Activated CD8-positive, alpha-beta memory T cell treated with anti-CD3 and anti-CD28 coated beads for 1 hour (primary cell): ENCODE results near the gene C4BPB.

Source experiments
- DNase-seq, 2 donors: peaks; one replicate each; pipeline ENCODE4 v3.0.0-alpha.2; 2020; ENCODE audit warnings: low read depth in 1 of 2; ENCODE audit errors: extremely low read depth in 1 of 2

The C4BPB gene

GRCh38 chr1:207130252-207131036 lies 41.8 kb downstream of the C4BPB start:
- DNase-seq, result no peak

DNA sequence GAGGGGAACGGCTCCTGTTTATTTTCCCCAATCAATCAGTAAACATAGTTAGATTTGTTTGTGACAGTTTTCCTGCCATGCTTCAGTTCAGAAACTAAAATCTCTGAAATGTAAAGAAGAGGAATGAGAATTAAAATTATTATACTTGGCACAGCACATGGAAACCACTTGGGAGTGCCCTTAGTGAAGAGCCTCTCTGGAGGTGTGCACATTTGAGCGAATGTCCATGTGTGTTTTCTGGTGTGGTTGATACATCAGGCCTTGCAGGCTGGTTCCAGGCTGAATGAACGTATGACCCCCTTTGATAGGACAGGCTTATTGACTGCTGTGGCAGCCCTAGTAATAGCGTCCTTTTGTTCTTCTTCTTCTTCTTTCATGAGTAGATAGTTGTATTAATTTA lies 42.5 kb downstream of the C4BPB start:
- no peak for DNase-seq

DNA sequence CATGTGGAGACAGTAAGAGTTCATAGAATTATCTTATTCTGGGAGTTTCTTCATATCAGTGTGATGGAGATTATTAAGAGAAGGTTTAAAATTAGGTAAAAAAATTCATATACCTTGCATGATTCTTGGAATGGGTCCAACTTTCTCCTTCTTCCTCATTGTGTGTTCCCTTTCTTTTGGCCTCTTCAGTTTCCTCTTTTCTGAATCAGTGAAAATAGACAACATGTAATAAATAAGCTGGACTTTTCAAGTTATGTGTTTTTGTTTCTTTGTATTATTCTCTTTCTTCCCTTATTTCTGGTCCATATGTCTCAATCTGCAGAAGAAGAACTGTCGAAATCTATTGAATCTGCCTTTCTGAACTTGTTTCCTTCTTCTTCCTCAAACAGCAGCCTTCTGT lies 45.9 kb downstream of the C4BPB start:
- no peak for DNase-seq

- DNase-seq, result no peak
These were observed 51.0 kb downstream of the C4BPB start for GRCh38 chr1:207139616-207140015.

- no peak for DNase-seq
These were observed 51.9 kb downstream of the C4BPB start for GRCh38 chr1:207140536-207140935.

DNA sequence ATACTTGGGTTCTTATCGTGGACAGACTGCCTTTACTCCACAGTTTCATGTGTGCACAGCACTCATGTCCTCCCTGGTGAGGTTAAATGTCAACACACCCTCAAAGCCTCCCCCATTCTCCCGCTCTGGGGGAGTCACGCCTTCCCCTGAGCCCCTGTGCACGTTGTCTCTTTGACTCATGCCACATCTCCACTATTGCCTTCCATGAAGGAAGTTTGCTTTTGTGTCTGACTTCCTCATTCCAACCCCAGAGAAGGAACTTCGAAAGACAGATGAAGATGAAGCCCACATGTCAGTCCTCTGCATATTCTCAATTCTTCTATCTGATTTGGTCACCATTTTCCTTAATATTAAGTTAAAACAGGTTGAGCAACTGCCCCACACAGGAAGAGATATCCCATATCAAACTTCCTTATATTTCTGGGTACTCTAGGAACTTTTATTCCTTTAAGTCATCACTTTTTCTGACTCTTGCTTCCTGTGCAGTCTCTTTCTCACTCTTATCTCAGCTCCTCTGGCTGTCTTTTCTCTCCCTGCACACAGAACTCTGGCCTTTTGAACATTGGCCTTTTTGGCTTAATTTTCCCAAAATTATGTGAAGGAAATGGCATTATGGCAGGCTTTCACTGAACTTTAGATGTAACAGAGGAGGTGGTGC lies 56.9 kb downstream of the C4BPB start:
- DNase-seq, result no peak
